Activated CD4-positive, alpha-beta memory T cell treated with anti-CD3 and anti-CD28 coated beads for 36 hours (primary cell): ENCODE results near the gene NSF. TPM values are rescaled to one million over a fixed set of nuclear protein-coding genes. Genes with fewer than 3 reads are reported as not detected.
"Not testable (repeated sequence)": the region's sequence is repeated elsewhere in the genome, so short reads cannot be mapped to it uniquely, and the experiment has no call there.

ENCODE experiments used
- CTCF ChIA-PET: fragments of 350-600 bp; sonication (Branson Sonifier 250); formaldehyde crosslinking; loops from one replicate; lab custom pipeline; 2021; ENCODE audit warnings: antibody characterized with exemption, inconsistent platforms; lab: Charles Lee
- POLR2A ChIA-PET: fragments of 350-600 bp; sonication (Branson Sonifier 250); formaldehyde crosslinking; loops from one replicate; lab custom pipeline; 2021; ENCODE audit warnings: antibody characterized with exemption; lab: Charles Lee
- DNase-seq: peaks from one replicate; pipeline ENCODE4 v3.0.0-alpha.2; 2020
- H3K27ac Mint-ChIP-seq: one replicate; pipeline ENCODE4 v1.8.0; 2021; ENCODE audit warnings: mixed read lengths
- H3K27me3 Mint-ChIP-seq: one replicate; pipeline ENCODE4 v1.8.0; 2021; ENCODE audit warnings: mixed read lengths
- H3K36me3 Mint-ChIP-seq: one replicate; pipeline ENCODE4 v1.8.0; 2021; ENCODE audit warnings: mixed read lengths
- H3K4me1 Mint-ChIP-seq: one replicate; pipeline ENCODE4 v1.8.0; 2021; ENCODE audit warnings: low read depth, mixed read lengths
- H3K4me3 Mint-ChIP-seq: one replicate; pipeline ENCODE4 v1.8.0; 2021; ENCODE audit warnings: mild to moderate bottlenecking, mixed read lengths
- H3K9me3 Mint-ChIP-seq: one replicate; pipeline ENCODE4 v1.8.0; 2021; ENCODE audit warnings: mixed read lengths
- intact Hi-C: fragments of 100-400 bp; cut with micrococcal nuclease; formaldehyde crosslinking; loops from one replicate; pipeline ENCODE4 v1.15.1; 2023
- total RNA-seq, 2 experiments: library from RNA; stranded (reverse); gene quantifications; one replicate each; pipeline ENCODE4 v1.2.3, GENCODE V29; 2021

Gene NSF
- total RNA-seq, 2 experiments from 2014 or later: 27.3 to 30.8 TPM

GRCh38 chr17:46791531-46791930, 201.1 kb downstream of the NSF start:
- Mint-ChIP-seq H3K27me3 (peaks cover 20% of the 10 kb centered on the region), H3K9me3 (peaks cover 4% of the 10 kb centered on the region), H3K36me3 (no peaks in the 10 kb centered on the region), H3K4me3 (no peak overlapping the region), H3K4me1 (no peaks in the 10 kb centered on the region), H3K27ac (no peak overlapping the region)
- CTCF ChIA-PET: no interaction called here
- POLR2A ChIA-PET: no interaction called here
- DNase-seq: no peak
- intact Hi-C loops: no loop called here

DNA sequence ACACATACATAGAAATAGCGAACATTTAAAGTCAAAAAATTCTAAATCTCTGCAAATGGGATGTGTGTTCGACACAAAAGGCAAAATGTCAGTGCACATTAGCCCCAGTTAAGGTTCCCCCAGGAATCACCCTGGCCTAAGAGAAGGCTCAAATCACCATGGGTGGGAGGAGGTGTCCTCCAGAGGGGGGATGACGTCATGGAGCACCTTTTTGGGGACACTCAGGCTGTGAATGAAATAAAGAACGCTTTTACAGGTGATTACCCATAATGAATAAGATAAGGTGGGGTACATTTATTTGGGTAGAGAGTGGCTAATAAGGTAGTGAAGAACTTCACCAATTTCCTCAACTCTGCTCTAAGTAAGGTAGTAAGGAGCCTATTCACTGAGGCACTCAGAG, 201.6 kb downstream of the NSF start:
- Mint-ChIP-seq H3K27me3 (peaks cover 21% of the 10 kb centered on the region), H3K27ac (no peak overlapping the region), H3K4me3 (no peak overlapping the region), H3K9me3 (peaks cover 4% of the 10 kb centered on the region), H3K4me1 (no peaks in the 10 kb centered on the region), H3K36me3 (no peaks in the 10 kb centered on the region)
- CTCF ChIA-PET: no interaction called here
- POLR2A ChIA-PET: no interaction called here
- intact Hi-C loops: no loop called here
- no peak for DNase-seq

DNA sequence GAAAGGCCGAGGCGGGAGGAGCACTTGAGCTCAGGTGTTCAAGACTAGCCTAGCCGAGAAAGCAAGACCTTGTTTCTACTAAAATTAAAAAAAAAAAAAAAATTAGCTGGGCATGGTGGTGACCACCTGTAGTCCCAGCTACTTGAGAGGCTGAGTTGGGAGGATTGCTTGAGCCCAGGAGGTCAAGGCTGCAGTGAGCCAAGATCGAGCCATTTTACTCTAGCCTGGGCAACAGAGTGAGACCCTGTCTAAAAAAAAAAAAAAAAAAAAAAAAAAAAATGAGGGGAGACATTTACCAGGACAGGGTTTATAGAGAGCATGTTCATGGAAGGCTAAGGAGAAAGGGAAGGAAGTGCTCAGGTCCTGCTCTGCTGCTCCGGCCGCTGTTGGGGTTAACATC, 202.6 kb downstream of the NSF start:
- POLR2A ChIA-PET, CTCF ChIA-PET, H3K4me1 Mint-ChIP-seq, DNase-seq, H3K27ac Mint-ChIP-seq, H3K4me3 Mint-ChIP-seq, H3K9me3 Mint-ChIP-seq, H3K36me3 Mint-ChIP-seq, intact Hi-C loops: not testable (repeated sequence)
- H3K27me3 Mint-ChIP-seq: peaks cover 23% of the 10 kb centered on the region

DNA sequence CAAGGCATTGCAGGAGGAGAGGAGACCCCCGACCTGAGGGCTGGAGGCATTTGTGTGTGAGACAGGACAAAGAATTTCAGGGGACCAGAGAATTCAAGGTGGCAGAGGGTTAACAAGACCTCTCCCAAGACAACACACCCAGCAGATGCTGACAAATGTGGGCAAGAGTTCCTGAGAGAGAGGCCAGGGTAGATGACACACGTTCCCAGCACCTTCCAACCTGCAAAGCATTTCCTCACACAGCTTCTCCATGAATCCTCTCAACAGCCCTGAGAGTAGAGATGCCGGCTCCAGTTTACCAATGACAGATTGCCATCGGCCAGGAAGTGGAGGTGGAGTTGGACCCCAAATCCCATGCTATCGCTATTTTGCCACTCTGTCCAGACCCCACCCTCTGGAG, 203.1 kb downstream of the NSF start:
- intact Hi-C loops: no loop called here
- H3K27ac Mint-ChIP-seq: no peak overlapping the region
- H3K4me3 Mint-ChIP-seq: no peak overlapping the region
- H3K4me1 Mint-ChIP-seq: no peaks in the 10 kb centered on the region
- H3K27me3 Mint-ChIP-seq: peaks cover 21% of the 10 kb centered on the region
- ChIA-PET POLR2A (no interaction called here), CTCF (no interaction called here)
- H3K9me3 Mint-ChIP-seq: peaks cover 4% of the 10 kb centered on the region
- no peaks in the 10 kb centered on the region for H3K36me3 Mint-ChIP-seq
- DNase-seq: no peak

- intact Hi-C loops: no loop called here
- POLR2A ChIA-PET: no interaction called here
- Mint-ChIP-seq H3K4me3 (no peak overlapping the region), H3K9me3 (peaks cover 1% of the 10 kb centered on the region), H3K36me3 (no peaks in the 10 kb centered on the region), H3K27ac (no peak overlapping the region), H3K27me3 (peaks cover 21% of the 10 kb centered on the region), H3K4me1 (no peaks in the 10 kb centered on the region)
- no peak for DNase-seq
- CTCF ChIA-PET: no interaction called here
These were observed 203.8 kb downstream of the NSF start for GRCh38 chr17:46794318-46794717.

DNA sequence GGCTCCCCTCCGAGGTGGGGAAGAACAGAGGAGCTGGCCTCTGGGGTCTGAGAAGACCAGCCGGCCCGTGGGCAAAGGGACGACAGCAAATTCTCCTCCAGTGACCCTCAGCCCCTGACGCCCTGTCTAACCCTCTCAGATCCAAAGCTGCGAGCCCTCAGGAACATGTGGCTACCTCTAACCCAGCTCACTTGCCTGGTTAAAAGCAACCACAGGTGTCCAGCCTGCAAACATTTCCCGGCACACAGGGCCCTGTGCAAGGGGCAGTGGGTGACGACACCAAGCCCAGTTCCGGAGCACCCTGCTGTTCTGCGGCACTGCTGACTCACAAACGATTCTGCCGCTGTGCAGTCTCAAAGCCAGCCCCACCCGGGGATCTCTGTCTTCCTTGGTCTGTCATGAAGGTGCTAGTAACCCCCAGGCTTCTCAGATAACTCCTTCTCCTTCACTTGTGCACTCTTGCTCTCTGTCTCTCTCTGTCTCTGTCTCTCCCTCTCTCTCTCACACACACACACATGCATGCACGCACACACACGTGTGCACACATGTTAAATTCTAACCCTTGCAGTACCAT, 205.0 kb downstream of the NSF start:
- Mint-ChIP-seq H3K36me3 (no peaks in the 10 kb centered on the region), H3K4me1 (no peaks in the 10 kb centered on the region), H3K9me3 (no peaks in the 10 kb centered on the region), H3K27me3 (peaks cover 17% of the 10 kb centered on the region), H3K4me3 (no peak overlapping the region), H3K27ac (no peak overlapping the region)
- intact Hi-C loops: no loop called here
- ChIA-PET CTCF (interaction anchor here (0.6 kb wide), 1 partner anchor 30 kb away, joined by 4 read pairs; no protein-coding TSS in a partner anchor), POLR2A (no interaction called here)
- DNase-seq: no peak

DNA sequence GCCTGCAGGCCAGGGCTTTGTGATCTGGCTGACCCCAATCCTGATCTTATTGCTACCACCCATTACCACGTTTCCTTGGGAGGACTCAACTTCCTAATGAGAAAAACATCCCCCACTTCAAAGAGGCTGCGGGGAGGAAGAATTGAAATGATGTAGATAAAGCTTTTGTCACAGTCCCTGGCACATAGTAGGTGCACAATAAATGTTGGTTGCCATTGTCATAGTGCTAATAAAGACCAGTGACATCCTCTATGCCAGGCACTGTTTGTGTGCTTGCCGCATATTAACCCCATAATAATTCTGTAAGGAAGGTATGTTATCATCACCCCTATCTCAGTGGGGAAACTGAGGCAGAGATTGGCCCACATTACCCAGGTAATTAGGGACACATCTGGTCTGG, 205.6 kb downstream of the NSF start:
- CTCF ChIA-PET: interaction anchor here (0.6 kb wide), 1 partner anchor 31 kb away, joined by 4 read pairs; no protein-coding TSS in a partner anchor
- Mint-ChIP-seq H3K4me3 (no peak overlapping the region), H3K4me1 (no peaks in the 10 kb centered on the region), H3K27me3 (peaks cover 14% of the 10 kb centered on the region), H3K27ac (no peak overlapping the region), H3K36me3 (no peaks in the 10 kb centered on the region), H3K9me3 (no peaks in the 10 kb centered on the region)
- POLR2A ChIA-PET: no interaction called here
- intact Hi-C loops: no loop called here
- no peak for DNase-seq

GRCh38 chr17:46796524-46796923, 206.1 kb downstream of the NSF start:
- no peaks in the 10 kb centered on the region for H3K4me1 Mint-ChIP-seq
- ChIA-PET CTCF (interaction anchor here (0.6 kb wide), 1 partner anchor 31 kb away, joined by 4 read pairs; no protein-coding TSS in a partner anchor), POLR2A (no interaction called here)
- no peak for DNase-seq
- H3K4me3 Mint-ChIP-seq: no peak overlapping the region
- H3K9me3 Mint-ChIP-seq: no peaks in the 10 kb centered on the region
- peaks cover 12% of the 10 kb centered on the region for H3K27me3 Mint-ChIP-seq
- no peaks in the 10 kb centered on the region for H3K36me3 Mint-ChIP-seq
- intact Hi-C loops: no loop called here
- no peak overlapping the region for H3K27ac Mint-ChIP-seq

GRCh38 chr17:46796956-46797530, 206.6 kb downstream of the NSF start:
- Mint-ChIP-seq H3K27ac (no peak overlapping the region), H3K36me3 (no peaks in the 10 kb centered on the region), H3K4me3 (no peak overlapping the region), H3K9me3 (no peaks in the 10 kb centered on the region), H3K27me3 (peaks cover 11% of the 10 kb centered on the region), H3K4me1 (no peaks in the 10 kb centered on the region)
- POLR2A ChIA-PET: no interaction called here
- CTCF ChIA-PET: interaction anchor here (0.5 to 1.5 kb wide), 2 partner anchors 44 to 144 kb away, joined by 3 read pairs; no protein-coding TSS in a partner anchor
- intact Hi-C loops: no loop called here
- no peak for DNase-seq

GRCh38 chr17:46800573-46800972, 210.1 kb downstream of the NSF start:
- DNase-seq: no peak
- intact Hi-C loops: no loop called here
- no peaks in the 10 kb centered on the region for H3K36me3 Mint-ChIP-seq
- POLR2A ChIA-PET: no interaction called here
- no peaks in the 10 kb centered on the region for H3K9me3 Mint-ChIP-seq
- no peaks in the 10 kb centered on the region for H3K4me1 Mint-ChIP-seq
- no peak overlapping the region for H3K4me3 Mint-ChIP-seq
- no peak overlapping the region for H3K27ac Mint-ChIP-seq
- CTCF ChIA-PET: no interaction called here
- H3K27me3 Mint-ChIP-seq: peaks cover 10% of the 10 kb centered on the region

GRCh38 chr17:46802800-46803199, 212.3 kb downstream of the NSF start:
- Mint-ChIP-seq H3K27ac (no peak overlapping the region), H3K36me3 (no peaks in the 10 kb centered on the region), H3K4me3 (no peak overlapping the region), H3K27me3 (peaks cover 4% of the 10 kb centered on the region), H3K4me1 (no peaks in the 10 kb centered on the region), H3K9me3 (no peaks in the 10 kb centered on the region)
- DNase-seq: no peak
- intact Hi-C loops: no loop called here
- POLR2A ChIA-PET: no interaction called here
- CTCF ChIA-PET: interaction anchor here (1.6 kb wide), 1 partner anchor 33 kb away, joined by 3 read pairs; no protein-coding TSS in a partner anchor

DNA sequence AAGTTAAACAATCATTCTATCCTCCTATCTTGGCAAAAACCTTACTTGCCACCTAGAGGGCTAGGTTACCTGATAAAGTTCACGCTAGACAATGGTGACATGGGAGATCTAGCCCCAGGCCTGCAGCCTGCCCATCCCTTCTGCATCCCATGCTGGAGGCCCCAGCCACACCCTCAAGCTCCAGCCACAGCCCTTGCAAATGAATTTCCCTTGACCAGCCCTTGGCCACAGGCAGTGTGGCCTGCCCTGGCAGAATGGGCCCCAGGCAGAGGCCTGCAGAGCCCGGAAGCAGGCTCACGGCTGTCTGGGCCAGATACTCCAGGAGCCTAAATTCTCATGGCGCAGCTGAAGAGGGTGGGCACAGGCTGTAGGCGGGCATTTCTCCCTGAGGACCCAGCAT, 213.1 kb downstream of the NSF start:
- Mint-ChIP-seq H3K4me1 (no peaks in the 10 kb centered on the region), H3K36me3 (no peaks in the 10 kb centered on the region), H3K9me3 (no peaks in the 10 kb centered on the region), H3K27me3 (peaks cover 4% of the 10 kb centered on the region), H3K27ac (no peak overlapping the region), H3K4me3 (no peak overlapping the region)
- ChIA-PET CTCF (no interaction called here), POLR2A (no interaction called here)
- no peak for DNase-seq
- intact Hi-C loops: no loop called here

- H3K36me3 Mint-ChIP-seq: no peaks in the 10 kb centered on the region
- no peaks in the 10 kb centered on the region for H3K9me3 Mint-ChIP-seq
- peaks cover 4% of the 10 kb centered on the region for H3K27me3 Mint-ChIP-seq
- ChIA-PET POLR2A (no interaction called here), CTCF (interaction anchor here (1.2 kb wide), 1 partner anchor 30 kb away, joined by 3 read pairs; no protein-coding TSS in a partner anchor)
- intact Hi-C loops: no loop called here
- no peaks in the 10 kb centered on the region for H3K4me1 Mint-ChIP-seq
- no peak for DNase-seq
- no peak overlapping the region for H3K4me3 Mint-ChIP-seq
- H3K27ac Mint-ChIP-seq: no peak overlapping the region
These were observed 215.3 kb downstream of the NSF start for GRCh38 chr17:46805771-46806170.
